HS-5 (cell line): Measurements from ENCODE around the gene GOLGA6L10.
"Not testable (repeated sequence)": the region's sequence is repeated elsewhere in the genome, so short reads cannot be mapped to it uniquely, and the experiment has no call there.

Source experiments
- DNase-seq: peaks from one replicate; pipeline ENCODE4 v3.0.0-alpha.2; 2012; ENCODE audit warnings: low read depth

The GOLGA6L10 gene

GRCh38 chr15:82342632-82343374 is 6.5 kb downstream of the GOLGA6L10 start:
- DNase-seq, result not testable (repeated sequence)

GRCh38 chr15:82338573-82338972 is 10.7 kb downstream of the GOLGA6L10 start:
- DNase-seq, result not testable (repeated sequence)

GRCh38 chr15:82338053-82338452 is 11.2 kb downstream of the GOLGA6L10 start:
- not testable (repeated sequence) for DNase-seq

- DNase-seq, result not testable (repeated sequence)
Measured at GRCh38 chr15:82337051-82337450, 12.2 kb downstream of the GOLGA6L10 start.

GRCh38 chr15:82336180-82336647 is 13.1 kb downstream of the GOLGA6L10 start:
- not testable (repeated sequence) for DNase-seq

GRCh38 chr15:82335006-82335405 is 14.3 kb downstream of the GOLGA6L10 start:
- DNase-seq, result not testable (repeated sequence)

- not testable (repeated sequence) for DNase-seq
Measured at GRCh38 chr15:82334554-82334932, 14.7 kb downstream of the GOLGA6L10 start.

- not testable (repeated sequence) for DNase-seq
Measured at GRCh38 chr15:82333603-82334553, 15.4 kb downstream of the GOLGA6L10 start.

GRCh38 chr15:82332711-82333602 is 16.3 kb downstream of the GOLGA6L10 start:
- not testable (repeated sequence) for DNase-seq

GRCh38 chr15:82331576-82332304 is 17.5 kb downstream of the GOLGA6L10 start:
- DNase-seq, result not testable (repeated sequence)

- not testable (repeated sequence) for DNase-seq
Measured at GRCh38 chr15:82330921-82331320, 18.4 kb downstream of the GOLGA6L10 start.

- DNase-seq, result not testable (repeated sequence)
Measured at GRCh38 chr15:82329039-82329438, 20.2 kb downstream of the GOLGA6L10 start.

- DNase-seq, result not testable (repeated sequence)
Measured at GRCh38 chr15:82327372-82327771, 21.9 kb downstream of the GOLGA6L10 start.

- not testable (repeated sequence) for DNase-seq
Measured at GRCh38 chr15:82326896-82327295, 22.4 kb downstream of the GOLGA6L10 start.

GRCh38 chr15:82325646-82326045 is 23.6 kb downstream of the GOLGA6L10 start:
- DNase-seq, result not testable (repeated sequence)

- DNase-seq, result not testable (repeated sequence)
Measured at GRCh38 chr15:82324831-82325230, 24.4 kb downstream of the GOLGA6L10 start.

GRCh38 chr15:82322488-82322887 is 26.8 kb downstream of the GOLGA6L10 start:
- DNase-seq, result not testable (repeated sequence)

- not testable (repeated sequence) for DNase-seq
Measured at GRCh38 chr15:82320861-82321260, 28.4 kb downstream of the GOLGA6L10 start.

GRCh38 chr15:82319522-82320278 is 29.6 kb downstream of the GOLGA6L10 start:
- DNase-seq, result not testable (repeated sequence)

GRCh38 chr15:82318281-82318680 is 31.0 kb downstream of the GOLGA6L10 start:
- DNase-seq, result not testable (repeated sequence)
